Measurements from ENCODE around the gene NUP210L. TPM values are rescaled to one million over a fixed set of nuclear protein-coding genes. Genes with fewer than 3 reads are reported as not detected.
A peak's percentile ranks its signal among the peaks of the same experiment; 100 is the strongest.

NUP210L gene
- total RNA-seq, 1 donor from 2014 or later: 0.10 TPM

DNA sequence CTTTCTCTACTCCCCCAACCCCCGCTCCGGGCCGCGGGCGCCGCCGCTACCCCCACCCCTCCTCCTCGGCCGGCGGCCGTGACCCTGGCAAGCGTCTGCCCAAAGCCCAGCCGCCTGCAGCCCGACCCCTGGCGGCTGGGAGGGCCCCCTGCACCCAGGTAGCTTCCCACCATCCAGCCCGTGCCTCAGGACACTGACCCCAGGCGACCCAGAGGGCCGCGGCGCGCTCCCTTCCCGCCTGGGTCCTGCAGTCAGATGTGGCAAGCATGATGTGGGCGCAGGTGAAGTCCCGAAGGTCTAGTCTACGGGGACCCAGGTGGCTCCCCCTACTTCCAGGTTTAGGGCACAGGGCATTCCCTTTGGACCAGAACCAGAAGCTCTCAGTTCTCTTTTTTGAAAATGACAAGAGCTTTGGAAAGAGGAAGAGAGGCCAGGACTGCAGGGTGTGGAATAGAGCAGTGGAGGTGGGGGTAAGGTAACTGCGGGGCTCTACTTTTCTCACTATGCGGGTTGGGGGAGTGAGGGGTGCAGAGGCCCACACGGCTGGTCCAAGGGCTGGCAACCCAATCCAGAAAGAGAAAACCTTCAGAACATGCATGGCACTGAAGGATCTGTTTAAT lies 208.1 kb downstream of the NUP210L start, which contains the start of gene DENND4B:
Gene DENND4B, minus strand, starts transcription at position 97 of the 620 bp plus-strand sequence. CDS start 2,344 bp downstream, outside the sequence.
- Mint-ChIP-seq H3K36me3 (ENCODE audit: unreplicated experiment) (no peaks in the 10 kb centered on the region), H3K4me1 (ENCODE audit: low read depth, unreplicated experiment) (peaks cover 3% of the 10 kb centered on the region), H3K27me3 (ENCODE audit: unreplicated experiment) (peaks cover 3% of the 10 kb centered on the region), H3K9me3 (ENCODE audit: unreplicated experiment) (peaks cover 7% of the 10 kb centered on the region), H3K27ac (ENCODE audit: unreplicated experiment) (peak within 1 kb of the TSS; percentile 84), H3K4me3 (ENCODE audit: unreplicated experiment) (peak within 1 kb of the TSS; percentile 89)
- DNase-seq: peak; percentile 89
- TF ChIP-seq, protein P1, sequence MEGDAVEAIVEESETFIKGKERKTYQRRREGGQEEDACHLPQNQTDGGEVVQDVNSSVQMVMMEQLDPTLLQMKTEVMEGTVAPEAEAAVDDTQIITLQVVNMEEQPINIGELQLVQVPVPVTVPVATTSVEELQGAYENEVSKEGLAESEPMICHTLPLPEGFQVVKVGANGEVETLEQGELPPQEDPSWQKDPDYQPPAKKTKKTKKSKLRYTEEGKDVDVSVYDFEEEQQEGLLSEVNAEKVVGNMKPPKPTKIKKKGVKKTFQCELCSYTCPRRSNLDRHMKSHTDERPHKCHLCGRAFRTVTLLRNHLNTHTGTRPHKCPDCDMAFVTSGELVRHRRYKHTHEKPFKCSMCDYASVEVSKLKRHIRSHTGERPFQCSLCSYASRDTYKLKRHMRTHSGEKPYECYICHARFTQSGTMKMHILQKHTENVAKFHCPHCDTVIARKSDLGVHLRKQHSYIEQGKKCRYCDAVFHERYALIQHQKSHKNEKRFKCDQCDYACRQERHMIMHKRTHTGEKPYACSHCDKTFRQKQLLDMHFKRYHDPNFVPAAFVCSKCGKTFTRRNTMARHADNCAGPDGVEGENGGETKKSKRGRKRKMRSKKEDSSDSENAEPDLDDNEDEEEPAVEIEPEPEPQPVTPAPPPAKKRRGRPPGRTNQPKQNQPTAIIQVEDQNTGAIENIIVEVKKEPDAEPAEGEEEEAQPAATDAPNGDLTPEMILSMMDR (IDR thresholded peaks at IDR 0.05; ENCODE audit: partially characterized antibody, unreplicated experiment): peak; percentile 96

- Mint-ChIP-seq H3K4me3 (ENCODE audit: unreplicated experiment) (peak overlapping the region; percentile 89), H3K27me3 (ENCODE audit: unreplicated experiment) (peaks cover 3% of the 10 kb centered on the region), H3K4me1 (ENCODE audit: low read depth, unreplicated experiment) (peaks cover 3% of the 10 kb centered on the region), H3K27ac (ENCODE audit: unreplicated experiment) (peak overlapping the region; percentile 84), H3K36me3 (ENCODE audit: unreplicated experiment) (no peaks in the 10 kb centered on the region), H3K9me3 (ENCODE audit: unreplicated experiment) (peaks cover 7% of the 10 kb centered on the region)
- TF ChIP-seq, protein P1 (IDR thresholded peaks at IDR 0.05; ENCODE audit: partially characterized antibody, unreplicated experiment): no peak
- peak; percentile 71 for DNase-seq
Measured at GRCh38 chr1:153945795-153946621, 208.9 kb downstream of the NUP210L start.

GRCh38 chr1:153945131-153945794 lies 209.6 kb downstream of the NUP210L start:
- Mint-ChIP-seq H3K9me3 (ENCODE audit: unreplicated experiment) (peaks cover 7% of the 10 kb centered on the region), H3K27ac (ENCODE audit: unreplicated experiment) (peak overlapping the region; percentile 84), H3K36me3 (ENCODE audit: unreplicated experiment) (no peaks in the 10 kb centered on the region), H3K4me1 (ENCODE audit: low read depth, unreplicated experiment) (peaks cover 3% of the 10 kb centered on the region), H3K4me3 (ENCODE audit: unreplicated experiment) (peak overlapping the region; percentile 89), H3K27me3 (ENCODE audit: unreplicated experiment) (peaks cover 6% of the 10 kb centered on the region)
- TF ChIP-seq, protein P1 (IDR thresholded peaks at IDR 0.05; ENCODE audit: partially characterized antibody, unreplicated experiment): no peak
- DNase-seq: no peak

- H3K9me3 Mint-ChIP-seq (ENCODE audit: unreplicated experiment): peaks cover 7% of the 10 kb centered on the region
- H3K36me3 Mint-ChIP-seq (ENCODE audit: unreplicated experiment): no peaks in the 10 kb centered on the region
- no peak for DNase-seq
- peaks cover 3% of the 10 kb centered on the region for H3K4me1 Mint-ChIP-seq (ENCODE audit: low read depth, unreplicated experiment)
- no peak overlapping the region for H3K4me3 Mint-ChIP-seq (ENCODE audit: unreplicated experiment)
- peaks cover 7% of the 10 kb centered on the region for H3K27me3 Mint-ChIP-seq (ENCODE audit: unreplicated experiment)
- TF ChIP-seq, protein P1 (IDR thresholded peaks at IDR 0.05; ENCODE audit: partially characterized antibody, unreplicated experiment): no peak
- no peak overlapping the region for H3K27ac Mint-ChIP-seq (ENCODE audit: unreplicated experiment)
Measured at GRCh38 chr1:153944827-153945117, 210.1 kb downstream of the NUP210L start.

Measured in glutamatergic neuron (in vitro differentiated cells).